Panc1 (cell line): Measurements from ENCODE around the gene TP53RK. TPM values are rescaled to one million over a fixed set of nuclear protein-coding genes. Genes with fewer than 3 reads are reported as not detected.

Source experiments
- ATAC-seq: fragments of 200-7000 bp; cut with Tn5 transposase; 2 replicates; pipeline ENCODE4 v1.9.1; 2020; ENCODE audit warnings: mild to moderate bottlenecking, moderate library complexity
- BruUV-seq: library from RNA; stranded (reverse); fragments of 400-500 nt; replicated peaks from 2 replicates; lab custom pipeline; 2021; lab: Mats Ljungman, UMichigan
- CTCF ChIA-PET: fragments of 300-600 bp; sonication (Branson Sonifier 250); formaldehyde crosslinking; loops from one replicate; lab custom pipeline; 2022; ENCODE audit warnings: antibody characterized with exemption; lab: Charles Lee
- POLR2A ChIA-PET: fragments of 300-600 bp; sonication (Branson Sonifier 250); formaldehyde crosslinking; loops from one replicate; lab custom pipeline; 2022; ENCODE audit warnings: antibody characterized with exemption; lab: Charles Lee
- DNase-seq: peaks from one replicate; pipeline ENCODE4 v3.0.0-alpha.2; 2010; ENCODE audit warnings: low read depth, low spot score
- H3K27ac ChIP-seq: 2 replicates; pipeline ENCODE4 v1.5.1; 2011; ENCODE audit warnings: mild to moderate bottlenecking, low read length, inconsistent platforms
- H3K27me3 ChIP-seq: fragments of 200-500 bp; sonication (Bioruptor generic); 2 replicates; pipeline ENCODE4 v1.6.0; 2014; ENCODE audit warnings: low read length, inconsistent platforms; ENCODE audit not compliant: control insufficient read depth, insufficient read depth
- H3K36me3 ChIP-seq: fragments of 200-500 bp; sonication (Bioruptor generic); 2 replicates; pipeline ENCODE4 v1.5.1; 2014; ENCODE audit warnings: inconsistent platforms, mild to moderate bottlenecking, low read length, moderate library complexity; ENCODE audit not compliant: control insufficient read depth, insufficient read depth
- H3K4me1 ChIP-seq: 2 replicates; pipeline ENCODE4 v1.5.1; 2011; ENCODE audit warnings: inconsistent platforms, mild to moderate bottlenecking, low read length, moderate library complexity; ENCODE audit not compliant: control insufficient read depth, insufficient read depth
- H3K4me3 ChIP-seq, 2 experiments: 2 replicates each; pipeline ENCODE4 v1.5.1; 2011 to 2012; ENCODE audit warnings: low read depth in 2 of 2, low read length in 2 of 2, mild to moderate bottlenecking in 2 of 2, inconsistent platforms in 1 of 2, moderate library complexity in 1 of 2
- H3K9me3 ChIP-seq: fragments of 200-500 bp; sonication (Bioruptor generic); 2 replicates; pipeline ENCODE4 v1.5.1; 2014; ENCODE audit warnings: low read depth, mild to moderate bottlenecking, inconsistent platforms, low read length, moderate library complexity; ENCODE audit not compliant: control insufficient read depth, insufficient read depth
- CTCF ChIP-seq: fragments of 450-650 bp; IDR thresholded peaks from 2 replicates; pipeline ENCODE4 v1.5.1; 2017; ENCODE audit warnings: mild to moderate bottlenecking
- POLR2AphosphoS5 ChIP-seq: IDR thresholded peaks from 2 replicates; pipeline ENCODE4 v1.6.1; 2012; ENCODE audit warnings: mild to moderate bottlenecking, low read depth, low read length, moderate library complexity
- REST ChIP-seq, 2 experiments: IDR thresholded peaks; 2 replicates each; pipeline ENCODE4 v1.6.1; 2011 to 2012; ENCODE audit warnings: low read depth in 2 of 2, control low read depth in 1 of 2, low read length in 1 of 2, mild to moderate bottlenecking in 1 of 2, moderate library complexity in 1 of 2; ENCODE audit not compliant: insufficient read depth in 1 of 2
- SIN3A ChIP-seq: IDR thresholded peaks from 2 replicates; pipeline ENCODE4 v1.6.1; 2012; ENCODE audit warnings: low read depth, mild to moderate bottlenecking, low read length, moderate library complexity, borderline replicate concordance; ENCODE audit not compliant: insufficient read depth
- TCF7L2 ChIP-seq: IDR thresholded peaks from 2 replicates; pipeline ENCODE4 v1.6.1; 2011; ENCODE audit warnings: mild to moderate bottlenecking, low read depth, low read length, inconsistent platforms
- in situ Hi-C: cut with HindIII; loops from 2 replicates; pipeline ENCODE4 v1.10.0; 2016; ENCODE audit warnings: low sequenced_read_pairs, low pct_unique_long_range_greater_than_20kb
- intact Hi-C: fragments of 100-400 bp; cut with micrococcal nuclease; formaldehyde crosslinking; loops from one replicate; pipeline ENCODE4 v1.10.0; 2022; ENCODE audit not compliant: unreplicated experiment
- total RNA-seq: library from RNA; stranded (reverse); gene quantifications from one replicate; pipeline ENCODE4 v1.2.1, GENCODE V29; 2021; ENCODE audit not compliant: unreplicated experiment

Gene TP53RK
- total RNA-seq, 1 experiment from 2014 or later: 13.7 TPM

- POLR2A ChIA-PET: no interaction called here
Measured at GRCh38 chr20:46636514-46636913, 52.7 kb downstream of the TP53RK start.

GRCh38 chr20:46635514-46636136 lies 53.6 kb downstream of the TP53RK start:
- ATAC-seq: no peak
- Histone ChIP-seq H3K4me1 (no peaks in the 10 kb centered on the region), H3K4me3 (no peak overlapping the region), H3K27me3 (no peaks in the 10 kb centered on the region), H3K9me3 (no peaks in the 10 kb centered on the region), H3K27ac (no peak overlapping the region), H3K36me3 (no peaks in the 10 kb centered on the region)
- POLR2A ChIA-PET: no interaction called here
- TF ChIP-seq REST (IDR thresholded peaks at IDR 0.05; ENCODE audit: insufficient read depth in 1 of 2, low read depth in 2 of 2, low read length in 1 of 2): no peak
- no peak for TF ChIP-seq TCF7L2
- TF ChIP-seq SIN3A: no peak
- TF ChIP-seq POLR2AphosphoS5: no peak
- no peak for TF ChIP-seq CTCF
- no TSS peak for BruUV-seq
- no peak for DNase-seq
- intact Hi-C loops (no loop called here), in situ Hi-C loops (no loop called here)
- CTCF ChIA-PET: no interaction called here

More at GRCh38 chr20:46636514-46636913, 52.7 kb downstream of the TP53RK start:
- no peaks in the 10 kb centered on the region for H3K9me3 ChIP-seq
- H3K4me3 ChIP-seq: no peak overlapping the region
- ATAC-seq (no peak), DNase-seq (no peak)
- TF ChIP-seq POLR2AphosphoS5 (no peak), REST (IDR thresholded peaks at IDR 0.05; ENCODE audit: insufficient read depth in 1 of 2, low read depth in 2 of 2, low read length in 1 of 2) (no peak), CTCF (no peak), SIN3A (no peak), TCF7L2 (no peak)
- no peak overlapping the region for H3K27ac ChIP-seq
- H3K27me3 ChIP-seq: no peaks in the 10 kb centered on the region
- BruUV-seq: no TSS peak
- CTCF ChIA-PET: interaction anchor here (0.5 kb wide), 1 partner anchor 12 kb away, joined by 6 read pairs; no protein-coding TSS in a partner anchor
- no peaks in the 10 kb centered on the region for H3K36me3 ChIP-seq
- intact Hi-C loops: no loop called here
- in situ Hi-C loops: no loop called here
- H3K4me1 ChIP-seq: no peaks in the 10 kb centered on the region
